Vagina (tissue), 2 donors: ENCODE results near the gene ITGBL1.

Source experiments
- CTCF ChIP-seq, 3 experiments: fragments of 450-650 bp in 2 of 3; fragments of 200-600 bp in 1 of 3; sonication (generic) in 1 of 3; IDR thresholded peaks; one replicate each; pipeline ENCODE4 v1.5.1; 2017 to 2019; ENCODE audit warnings: antibody characterized with exemption in 3 of 3, mild to moderate bottlenecking in 2 of 3, moderate library complexity in 2 of 3
- POLR2A ChIP-seq, 2 donors: fragments of 450-650 bp; IDR thresholded peaks; one replicate each; pipeline ENCODE4 v1.6.1; 2017; ENCODE audit warnings: antibody characterized with exemption in 2 of 2, mild to moderate bottlenecking in 2 of 2, moderate library complexity in 2 of 2
- POLR2AphosphoS5 ChIP-seq, 2 donors: sonication (generic); formaldehyde crosslinking; IDR thresholded peaks; one replicate each; pipeline ENCODE4 v1.9.0; 2017; ENCODE audit warnings: antibody characterized with exemption in 2 of 2, mild to moderate bottlenecking in 2 of 2, low read depth in 1 of 2; ENCODE audit not compliant: insufficient read depth in 1 of 2

GRCh38 chr13:101408154-101408553, 44.3 kb upstream of the ITGBL1 start:
- TF ChIP-seq POLR2AphosphoS5 (IDR thresholded peaks at IDR 0.05; ENCODE audit: insufficient read depth in 1 of 2, low read depth in 1 of 2) (no peak), CTCF (IDR thresholded peaks at IDR 0.05) (no peak), POLR2A (IDR thresholded peaks at IDR 0.05) (no peak)
